ENCODE measurements around the gene POU2F3. TPM values are rescaled to one million over a fixed set of nuclear protein-coding genes. Genes with fewer than 3 reads are reported as not detected.
A peak's percentile ranks its signal among the peaks of the same experiment; 100 is the strongest.

POU2F3 gene
- total and polyA plus RNA-seq, 2 of the 4 experiments (the other 2 are of a cell fraction): under 0.01 to 0.09 TPM

GRCh38 chr11:120272303-120272702 lies 32.4 kb downstream of the POU2F3 start:
- H3K9ac ChIP-seq (ENCODE audit: low read depth, low read length): no peak overlapping the region
- CTCF ChIA-PET: no interaction called here
- in situ Hi-C loops (cut with MboI; ENCODE audit: low sequenced_read_pairs): no loop called here
- H3K14ac ChIP-seq (replicated peaks; ENCODE audit: low read depth, low read length): no peak overlapping the region
- no peaks in the 10 kb centered on the region for H3K36me3 ChIP-seq (ENCODE audit: control insufficient read depth, insufficient read depth, low read length)
- no TSS peak for BruUV-seq (replicated peaks)
- no peak overlapping the region for H3K18ac ChIP-seq (ENCODE audit: low read depth, low read length)
- no peaks in the 10 kb centered on the region for H4K20me1 ChIP-seq (ENCODE audit: insufficient read depth, low read length)
- no peak overlapping the region for H3K4me3 ChIP-seq (ENCODE audit: insufficient read depth, low read depth, low read length)
- no peak overlapping the region for H3K4me2 ChIP-seq (ENCODE audit: low read depth, low read length)
- ATAC-seq (ENCODE audit: low read depth) (peak; percentile 72), DNase-seq (peak; percentile 69)
- H3K9me3 ChIP-seq (ENCODE audit: control insufficient read depth, insufficient read depth, low read length): no peaks in the 10 kb centered on the region
- H3K9me1 ChIP-seq (ENCODE audit: insufficient read depth, low read length): no peaks in the 10 kb centered on the region
- no peak overlapping the region for H2AK5ac ChIP-seq (ENCODE audit: low read depth, low read length)
- H3K23ac ChIP-seq (ENCODE audit: low read depth, low read length): no peak overlapping the region
- no peak overlapping the region for H3K27ac ChIP-seq (ENCODE audit: insufficient read depth, low read length)
- H2BK20ac ChIP-seq (ENCODE audit: low read depth, low read length): no peak overlapping the region
- H2BK120ac ChIP-seq (ENCODE audit: low read depth, low read length): no peak overlapping the region
- H3K27me3 ChIP-seq (ENCODE audit: control insufficient read depth, insufficient read depth, low read length): peaks cover 17% of the 10 kb centered on the region
- no peaks in the 10 kb centered on the region for H3K4me1 ChIP-seq (ENCODE audit: control insufficient read depth, insufficient read depth, low read length)
- POLR2A ChIA-PET (ENCODE audit: unreplicated experiment): no interaction called here
- no peak overlapping the region for H3K4ac ChIP-seq (ENCODE audit: low read depth, low read length)
- H2BK5ac ChIP-seq (ENCODE audit: low read depth, low read length, poor library complexity, severe bottlenecking): no peak overlapping the region
- no peak overlapping the region for H4K91ac ChIP-seq (ENCODE audit: insufficient read depth, low read depth, low read length)
- no peak overlapping the region for H2BK15ac ChIP-seq (ENCODE audit: low read depth, low read length)
- H2AFZ ChIP-seq (replicated peaks; ENCODE audit: low read length, poor library complexity): peak overlapping the region; percentile 36
- no peak overlapping the region for H4K8ac ChIP-seq (ENCODE audit: low read depth in 2 of 2, low read length in 2 of 2)
- H2AK9ac ChIP-seq (replicated peaks; ENCODE audit: low read depth, low read length, poor library complexity): no peak overlapping the region
- intact Hi-C loops (cut with micrococcal nuclease): no loop called here
- WGBS, 2 experiments (ENCODE audit: extremely low coverage in 2 of 2, insufficient read length in 1 of 2): 80% methylated on average over 1 of the region's 2 CpGs; no CpG with 5 or more reads in 1 of the 2 experiments
- dilution Hi-C loops (cut with HindIII; ENCODE audit: low sequenced_read_pairs, unreplicated experiment): no loop called here
- no peaks in the 10 kb centered on the region for H3K79me1 ChIP-seq (ENCODE audit: low read depth in 1 of 2, low read length in 2 of 2)
- no peak overlapping the region for H3K56ac ChIP-seq (ENCODE audit: extremely low read depth, insufficient read depth, low read length)
- no peak overlapping the region for H4K5ac ChIP-seq (ENCODE audit: low read depth, low read length)
- TF ChIP-seq CEBPB (IDR thresholded peaks at IDR 0.05; ENCODE audit: low read depth, low read length) (no peak), POLR2A (IDR thresholded peaks at IDR 0.05; ENCODE audit: low read depth, low read length) (no peak), BHLHE40 (IDR thresholded peaks at IDR 0.05; ENCODE audit: low read depth, low read length) (no peak), SMC3 (IDR thresholded peaks at IDR 0.05; ENCODE audit: low read depth, low read length) (no peak), MAFK (IDR thresholded peaks at IDR 0.05; ENCODE audit: low read depth, low read length) (no peak), CHD1 (IDR thresholded peaks at IDR 0.05; ENCODE audit: low read depth, low read length) (no peak), ELK1 (IDR thresholded peaks at IDR 0.05; ENCODE audit: borderline replicate concordance, low read depth, low read length) (no peak), MAZ (IDR thresholded peaks at IDR 0.05; ENCODE audit: borderline replicate concordance, low read depth, low read length) (no peak), RAD21 (IDR thresholded peaks at IDR 0.05; ENCODE audit: low read length) (no peak), RCOR1 (IDR thresholded peaks at IDR 0.05; ENCODE audit: insufficient replicate concordance, low read length) (no peak), CTCF (conservative IDR thresholded peaks at IDR 0.05; ENCODE audit: low read depth, low read length) (no peak), MXI1 (IDR thresholded peaks at IDR 0.05; ENCODE audit: borderline replicate concordance, low read depth, low read length) (no peak)
